HG03575 (cell line): ENCODE results near the gene DHTKD1.
"Not testable (repeated sequence)": the region's sequence is repeated elsewhere in the genome, so short reads cannot be mapped to it uniquely, and the experiment has no call there.

Experiments
- ATAC-seq: cut with Tn5 transposase; IDR thresholded peaks from one replicate; pipeline ENCODE4 v1.9.1; 2021; ENCODE audit not compliant: unreplicated experiment, insufficient number of reproducible peaks, low FRiP score; ENCODE audit errors: extremely low read depth

Gene DHTKD1

DNA sequence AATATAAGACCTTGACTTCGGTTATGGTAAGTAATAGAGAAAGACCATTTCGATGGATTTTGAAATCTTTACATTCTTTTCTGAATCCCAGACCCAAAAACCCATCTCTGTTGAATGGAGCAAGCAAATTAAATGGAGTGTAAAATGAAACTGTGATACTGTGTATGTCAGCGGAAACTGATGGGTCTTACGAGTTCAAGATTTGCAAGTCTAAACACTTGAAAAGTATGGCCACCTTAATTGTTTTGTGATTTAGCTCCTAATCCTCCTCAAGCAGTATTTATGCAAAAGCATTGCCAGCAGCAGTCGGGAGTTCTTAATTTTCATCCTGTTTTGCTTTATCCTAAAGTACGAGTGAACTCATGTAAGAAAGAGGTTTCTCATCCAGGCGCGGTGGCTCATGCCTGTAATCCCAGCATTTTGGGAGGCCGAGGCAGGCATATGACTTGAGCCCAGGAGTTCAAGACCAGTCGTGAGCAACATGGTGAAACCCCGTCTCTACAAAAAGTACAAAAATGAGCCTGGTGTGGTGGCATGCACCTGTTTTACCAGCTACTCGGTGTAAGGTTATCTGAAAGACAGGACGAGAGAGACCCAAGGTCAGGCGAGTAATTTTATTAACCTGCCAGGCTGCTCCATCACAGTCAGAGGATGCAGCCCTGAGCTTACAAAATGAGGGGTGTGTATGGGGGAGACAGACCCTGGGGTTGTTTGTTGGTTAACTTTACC lies 5.8 kb upstream of the DHTKD1 start:
- no peak for ATAC-seq

- no peak for ATAC-seq
These were observed 5.3 kb upstream of the DHTKD1 start for GRCh38 chr10:12063483-12063818.

- no peak for ATAC-seq
These were observed 1.4 kb upstream of the DHTKD1 start for GRCh38 chr10:12067336-12067735.

GRCh38 chr10:12071441-12071840 lies 2.7 kb downstream of the DHTKD1 start:
- ATAC-seq: not testable (repeated sequence)

DNA sequence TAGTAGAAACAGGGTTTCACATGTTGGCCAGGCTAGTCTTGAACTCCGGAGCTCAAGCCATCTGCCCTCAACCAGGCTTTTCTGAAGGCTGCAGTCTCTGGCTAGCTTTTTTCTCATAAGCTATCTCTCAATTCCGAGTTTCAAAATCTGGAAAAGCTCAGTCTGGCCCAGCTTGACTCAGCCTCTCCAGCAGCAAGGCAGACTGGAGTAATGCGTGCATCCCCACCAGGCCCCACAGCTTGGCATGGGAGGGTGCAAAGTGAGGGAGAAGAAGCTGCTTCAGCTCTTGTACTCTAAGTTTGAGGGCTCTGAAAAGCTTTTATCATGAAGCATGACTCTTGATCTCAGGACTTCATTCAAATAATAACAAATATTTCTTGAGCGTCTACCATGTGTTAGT lies 4.8 kb downstream of the DHTKD1 start:
- no peak for ATAC-seq

GRCh38 chr10:12077580-12078180 lies 8.9 kb downstream of the DHTKD1 start:
- ATAC-seq: no peak

GRCh38 chr10:12081470-12081869 lies 12.7 kb downstream of the DHTKD1 start:
- no peak for ATAC-seq

DNA sequence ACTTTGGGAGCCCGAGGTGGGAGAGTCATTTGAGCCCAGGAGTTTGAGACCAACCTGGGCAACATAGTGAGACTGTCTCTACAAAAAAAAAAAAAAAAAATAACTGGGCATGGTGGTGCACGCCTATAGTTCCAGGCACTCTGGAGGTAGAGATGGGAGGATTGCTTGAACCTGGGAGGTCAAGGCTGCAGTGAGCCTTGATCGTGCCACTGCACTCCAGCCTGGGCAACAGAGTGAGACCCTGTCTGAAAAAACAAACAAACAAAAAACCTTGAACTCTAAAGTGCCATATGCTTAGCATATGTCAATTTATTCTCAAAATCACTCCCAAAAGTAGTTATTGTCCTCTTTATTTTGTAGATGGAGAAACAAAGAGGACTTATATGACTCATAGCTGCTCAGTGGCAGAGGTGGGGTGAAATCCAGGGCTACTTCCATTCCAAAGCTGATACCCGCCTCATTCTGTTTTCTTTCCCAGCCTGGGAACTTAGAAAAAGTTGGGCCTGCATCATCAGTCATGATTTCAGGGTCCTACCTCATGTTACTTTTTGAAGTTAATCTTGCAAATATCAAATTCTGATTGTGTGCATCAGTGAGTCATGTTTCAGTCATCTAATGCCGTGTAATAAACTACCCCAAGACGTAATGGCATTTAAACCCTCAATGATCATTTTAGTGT lies 13.3 kb downstream of the DHTKD1 start:
- no peak for ATAC-seq

DNA sequence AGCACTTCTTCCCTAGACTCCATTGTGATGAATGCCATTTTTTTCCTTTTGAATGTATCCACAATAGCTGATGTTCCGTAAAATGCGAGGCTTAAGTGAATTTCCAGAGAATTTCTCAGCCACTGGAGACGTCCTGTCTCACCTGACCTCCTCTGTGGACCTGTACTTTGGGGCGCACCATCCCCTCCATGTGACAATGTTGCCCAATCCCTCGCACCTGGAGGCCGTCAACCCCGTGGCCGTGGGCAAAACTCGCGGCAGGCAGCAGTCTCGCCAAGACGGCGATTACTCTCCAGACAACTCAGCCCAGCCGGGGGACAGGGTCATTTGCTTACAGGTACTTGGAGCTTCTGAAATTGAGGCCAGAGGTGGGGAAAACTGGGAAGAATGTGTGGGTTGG lies 20.2 kb downstream of the DHTKD1 start:
- no peak for ATAC-seq

DNA sequence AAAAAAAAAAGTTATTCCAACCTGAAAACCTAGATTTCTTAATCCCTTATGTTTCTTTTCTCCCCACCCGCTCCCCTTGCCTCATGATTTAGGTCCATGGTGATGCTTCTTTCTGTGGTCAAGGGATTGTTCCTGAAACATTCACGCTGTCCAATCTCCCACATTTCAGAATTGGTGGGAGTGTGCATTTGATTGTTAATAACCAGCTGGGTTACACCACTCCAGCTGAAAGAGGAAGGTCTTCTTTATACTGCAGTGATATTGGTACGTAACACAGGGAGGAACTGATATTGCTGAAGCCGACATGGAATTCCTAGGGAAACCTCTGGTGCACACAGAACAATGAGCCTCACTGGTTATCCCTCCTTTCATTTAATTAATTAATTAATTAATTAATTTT lies 22.7 kb downstream of the DHTKD1 start:
- no peak for ATAC-seq

- not testable (repeated sequence) for ATAC-seq
These were observed 28.6 kb downstream of the DHTKD1 start for GRCh38 chr10:12097361-12097760.

DNA sequence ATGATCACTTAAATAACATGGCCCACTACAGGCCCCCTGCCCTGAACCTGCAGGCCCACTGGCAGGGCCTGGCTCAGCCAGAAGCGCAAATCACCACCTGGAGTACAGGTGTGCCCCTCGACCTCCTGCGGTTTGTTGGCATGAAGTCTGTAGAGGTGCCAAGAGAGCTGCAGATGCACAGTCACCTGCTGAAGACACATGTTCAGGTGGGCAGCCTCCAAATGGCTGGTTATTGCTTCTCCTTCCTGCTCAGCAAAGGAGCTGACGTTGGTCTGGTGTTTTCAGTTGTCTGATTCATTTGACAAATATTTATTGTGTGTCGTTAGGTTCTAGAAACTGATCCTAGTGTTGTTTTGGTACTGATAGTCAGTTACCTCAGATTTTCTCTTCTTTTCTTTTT lies 29.0 kb downstream of the DHTKD1 start:
- ATAC-seq: no peak

GRCh38 chr10:12098966-12099365 lies 30.2 kb downstream of the DHTKD1 start:
- ATAC-seq: no peak

DNA sequence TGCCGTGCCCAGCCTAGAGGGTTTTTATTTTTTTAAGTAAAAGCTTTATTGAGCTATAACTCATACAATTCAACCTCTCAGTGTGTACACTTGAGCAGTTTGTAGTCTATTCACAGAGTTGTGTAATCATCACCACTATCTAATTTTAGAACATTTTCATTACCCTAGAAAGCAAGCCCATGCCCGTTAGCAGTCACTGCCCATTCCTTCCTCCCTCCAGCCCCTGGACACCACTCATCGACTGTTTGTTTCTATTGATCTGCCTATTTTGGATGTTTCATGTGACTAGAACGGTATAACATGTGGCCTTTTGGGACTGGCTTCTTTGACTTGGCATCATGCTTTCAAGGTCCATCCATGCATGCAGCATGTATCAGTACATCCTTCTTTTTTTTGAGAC lies 35.0 kb downstream of the DHTKD1 start:
- ATAC-seq: no peak

GRCh38 chr10:12107781-12108180 lies 39.0 kb downstream of the DHTKD1 start:
- no peak for ATAC-seq

DNA sequence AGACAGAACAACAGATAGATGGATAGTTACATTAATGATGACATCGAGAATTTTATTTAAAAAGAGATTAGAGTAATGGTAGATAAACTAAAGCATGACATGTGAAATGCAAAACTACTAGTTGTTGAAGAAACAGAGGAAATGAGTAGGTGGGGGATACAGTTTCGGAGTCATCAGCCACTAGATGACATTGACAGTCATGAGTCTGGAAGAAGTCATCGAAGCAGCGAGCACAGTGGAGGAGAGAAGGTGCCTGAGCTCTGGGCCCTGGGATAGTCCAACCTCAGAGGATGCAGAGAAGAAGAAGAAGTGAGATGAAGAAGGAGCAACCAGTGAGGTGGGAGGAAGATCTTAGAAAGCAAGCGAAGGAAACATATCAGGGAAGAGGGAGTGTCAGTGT lies 40.5 kb downstream of the DHTKD1 start:
- ATAC-seq: no peak

DNA sequence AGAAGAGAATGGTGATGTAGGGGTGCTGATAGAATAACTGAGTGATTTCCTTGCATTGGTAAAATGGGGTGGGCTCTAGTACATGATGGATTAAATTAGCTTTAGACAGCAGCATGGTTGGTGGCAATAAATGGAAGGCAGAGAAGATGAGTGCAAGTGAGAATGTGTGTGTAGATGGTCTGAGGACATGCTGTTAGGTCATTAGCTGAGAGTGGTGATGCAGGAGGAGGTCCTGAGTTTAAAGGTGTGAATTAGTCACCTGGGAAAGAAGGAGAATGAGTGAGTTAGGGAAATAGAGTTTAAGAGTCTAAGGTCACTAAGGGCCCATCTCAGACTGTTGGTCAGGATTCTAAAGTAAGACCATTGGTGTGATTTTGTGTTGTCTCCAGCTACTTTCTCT lies 42.8 kb downstream of the DHTKD1 start:
- no peak for ATAC-seq

- ATAC-seq: no peak
These were observed 44.9 kb downstream of the DHTKD1 start for GRCh38 chr10:12113627-12114026.

DNA sequence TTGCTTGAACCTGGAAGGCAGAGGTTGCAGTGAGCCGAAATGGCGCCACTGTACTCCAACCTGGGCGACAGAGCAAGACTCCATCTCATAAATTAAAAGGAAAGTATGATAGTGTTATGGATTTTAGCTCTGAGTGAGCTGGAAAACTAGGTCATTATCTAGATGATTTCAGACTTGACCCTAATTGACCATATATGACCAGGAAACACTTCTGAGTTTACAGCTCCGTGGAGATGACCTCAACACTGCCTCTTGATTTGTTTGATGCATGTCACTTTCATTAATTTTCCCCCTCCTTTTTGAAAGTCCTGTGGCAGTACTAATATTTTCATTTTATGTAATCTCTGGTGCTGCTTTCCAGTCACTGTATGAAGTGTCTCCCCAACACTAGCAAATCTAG lies 52.9 kb downstream of the DHTKD1 start:
- ATAC-seq: no peak
